H1 (cell line): Measurements from ENCODE around the gene CISH. TPM values are rescaled to one million over a fixed set of nuclear protein-coding genes. Genes with fewer than 3 reads are reported as not detected.

Source experiments
- CTCF ChIA-PET: fragments of 300-600 bp; sonication (Branson Sonifier 250); formaldehyde crosslinking; loops from one replicate; lab custom pipeline; 2021; ENCODE audit not compliant: partially characterized antibody; lab: Charles Lee
- POLR2A ChIA-PET: fragments of 300-600 bp; sonication (Branson Sonifier 250); formaldehyde crosslinking; loops from one replicate; lab custom pipeline; 2021; ENCODE audit warnings: inconsistent platforms; ENCODE audit not compliant: partially characterized antibody; lab: Charles Lee
- DNase-seq, 2 experiments: peaks; one replicate each; pipeline versions ENCODE4 v3.0.0 to v3.0.0-alpha.2; 2010 to 2022; ENCODE audit warnings: low spot score in 2 of 2, low read depth in 1 of 2, mixed read lengths in 1 of 2
- FAIRE-seq: peaks from 2 replicates; lab custom pipeline; 2011; peaks lifted over from hg19 to GRCh38; lab: Jason Lieb, UNC
- H2AFZ ChIP-seq: 2 replicates; pipeline ENCODE4 v1.8.1; 2012; ENCODE audit warnings: low read length, inconsistent platforms
- H2AK5ac ChIP-seq: 2 replicates; pipeline ENCODE4 v1.6.1; 2013; ENCODE audit warnings: low read depth, low read length
- H2BK120ac ChIP-seq: replicated peaks from 2 replicates; pipeline ENCODE3; 2013; ENCODE audit warnings: low read depth, low read length, inconsistent platforms
- H2BK12ac ChIP-seq: 2 replicates; pipeline ENCODE4 v1.6.1; 2013; ENCODE audit warnings: low read depth, low read length
- H2BK15ac ChIP-seq: 2 replicates; pipeline ENCODE4 v1.6.1; 2013; ENCODE audit warnings: low read length
- H2BK20ac ChIP-seq: 2 replicates; pipeline ENCODE4 v1.6.1; 2013; ENCODE audit warnings: low read length
- H2BK5ac ChIP-seq: 2 replicates; pipeline ENCODE4 v1.6.1; 2013; ENCODE audit warnings: low read depth, low read length
- H3K14ac ChIP-seq: 2 replicates; pipeline ENCODE4 v1.6.1; 2013; ENCODE audit warnings: inconsistent platforms; ENCODE audit not compliant: insufficient read length
- H3K18ac ChIP-seq: 2 replicates; pipeline ENCODE4 v1.6.1; 2013; ENCODE audit warnings: low read length; ENCODE audit errors: extremely low read depth
- H3K23ac ChIP-seq: 2 replicates; pipeline ENCODE4 v1.6.1; 2013; ENCODE audit warnings: inconsistent platforms; ENCODE audit not compliant: insufficient read length
- H3K23me2 ChIP-seq: 2 replicates; pipeline ENCODE4 v1.6.1; 2013; ENCODE audit warnings: low read depth, low read length
- H3K27ac ChIP-seq: 2 replicates; pipeline ENCODE4 v1.6.1; 2011; ENCODE audit warnings: low read depth, low read length, inconsistent platforms
- H3K27me3 ChIP-seq, 4 experiments: replicated peaks in 1 of 4; 1 replicate in 1 of 4; 2 replicates in 3 of 4; pipeline versions ENCODE4 v1.6.1 to v1.8.1; 2011 to 2013; ENCODE audit warnings: low read length in 3 of 4, mild to moderate bottlenecking in 3 of 4, inconsistent platforms in 2 of 4, mixed read lengths in 2 of 4, moderate library complexity in 1 of 4; ENCODE audit not compliant: control insufficient read depth in 3 of 4, insufficient read depth in 3 of 4; ENCODE audit errors: extremely low read depth in 1 of 4
- H3K36me3 ChIP-seq, 4 experiments: 2 replicates each; pipeline versions ENCODE4 v1.6.1 to v1.8.1; 2011 to 2013; ENCODE audit warnings: mild to moderate bottlenecking in 4 of 4, low read length in 3 of 4, moderate library complexity in 2 of 4, control low read depth in 1 of 4, inconsistent platforms in 1 of 4; ENCODE audit not compliant: insufficient read depth in 4 of 4, control insufficient read depth in 2 of 4
- H3K4ac ChIP-seq: replicated peaks from 2 replicates; pipeline ENCODE3; 2013; ENCODE audit warnings: low read length, low read depth, mixed read lengths, inconsistent platforms; ENCODE audit not compliant: insufficient read length
- H3K4me1 ChIP-seq, 4 experiments: replicated peaks in 1 of 4; 1 replicate in 1 of 4; 2 replicates in 3 of 4; pipeline versions ENCODE4 v1.6.1 to v1.8.1; 2011 to 2013; ENCODE audit warnings: low read length in 3 of 4, inconsistent platforms in 2 of 4, mixed read lengths in 1 of 4; ENCODE audit not compliant: insufficient read depth in 4 of 4, control insufficient read depth in 3 of 4
- H3K4me2 ChIP-seq, 2 experiments: 2 replicates each; pipeline versions ENCODE4 v1.6.1 to v1.8.1; 2011 to 2013; ENCODE audit warnings: low read depth in 2 of 2, low read length in 2 of 2, control low read depth in 1 of 2, inconsistent platforms in 1 of 2, mild to moderate bottlenecking in 1 of 2; ENCODE audit not compliant: insufficient read depth in 1 of 2
- H3K4me3 ChIP-seq, 4 experiments: fragments of 200-600, 300-600 bp in 1 of 4; sonication (generic), shearing (Covaris generic), sonication (Bioruptor Twin) in 1 of 4; 2 replicates each; pipeline versions ENCODE4 v1.5.1 to v1.8.1; 2011 to 2016; ENCODE audit warnings: low read length in 4 of 4, low read depth in 3 of 4, control low read depth in 2 of 4, inconsistent platforms in 2 of 4, mild to moderate bottlenecking in 2 of 4, mixed read lengths in 1 of 4, moderate library complexity in 1 of 4; ENCODE audit not compliant: insufficient read depth in 2 of 4; ENCODE audit errors: extremely low read depth in 1 of 4
- H3K56ac ChIP-seq: replicated peaks from 2 replicates; pipeline ENCODE3; 2013; ENCODE audit warnings: low read depth, mild to moderate bottlenecking, mixed read lengths, low read length, inconsistent platforms; ENCODE audit not compliant: insufficient read length
- H3K79me1 ChIP-seq: 2 replicates; pipeline ENCODE4 v1.6.1; 2013; ENCODE audit warnings: low read depth, low read length, control low read depth
- H3K79me2 ChIP-seq, 2 experiments: 2 replicates each; pipeline versions ENCODE4 v1.6.1 to v1.8.1; 2012 to 2013; ENCODE audit warnings: low read length in 2 of 2, mild to moderate bottlenecking in 2 of 2, inconsistent platforms in 1 of 2; ENCODE audit not compliant: insufficient read depth in 2 of 2, control insufficient read depth in 1 of 2
- H3K9ac ChIP-seq, 4 experiments: replicated peaks in 1 of 4; 1 replicate in 1 of 4; 2 replicates in 3 of 4; pipeline versions ENCODE4 v1.6.1 to v1.8.1; 2011 to 2013; ENCODE audit warnings: low read depth in 3 of 4, low read length in 3 of 4, control low read depth in 2 of 4, mild to moderate bottlenecking in 2 of 4, moderate library complexity in 2 of 4, inconsistent platforms in 1 of 4; ENCODE audit errors: extremely low read depth in 1 of 4
- H3K9me3 ChIP-seq, 2 experiments: 2 replicates each; pipeline versions ENCODE4 v1.6.1 to v1.8.1; 2012 to 2013; ENCODE audit warnings: mild to moderate bottlenecking in 2 of 2, moderate library complexity in 2 of 2, control low read depth in 1 of 2, inconsistent platforms in 1 of 2, low read depth in 1 of 2, low read length in 1 of 2, mixed read lengths in 1 of 2; ENCODE audit not compliant: insufficient read depth in 2 of 2
- H4K20me1 ChIP-seq, 2 experiments: replicated peaks in 1 of 2; 2 replicates each; pipeline versions ENCODE3 to v1.8.1; 2011 to 2013; ENCODE audit warnings: inconsistent platforms in 2 of 2, low read length in 2 of 2, mild to moderate bottlenecking in 1 of 2; ENCODE audit not compliant: insufficient read depth in 2 of 2, control insufficient read depth in 1 of 2
- H4K5ac ChIP-seq: 2 replicates; pipeline ENCODE4 v1.6.1; 2013; ENCODE audit warnings: low read length, low read depth, mixed read lengths, inconsistent platforms; ENCODE audit not compliant: insufficient read length
- H4K8ac ChIP-seq: 2 replicates; pipeline ENCODE4 v1.8.0; 2013; ENCODE audit warnings: mild to moderate bottlenecking, moderate library complexity, low read length, inconsistent platforms; ENCODE audit not compliant: insufficient read depth; ENCODE audit errors: extremely low read depth
- H4K91ac ChIP-seq: replicated peaks from 2 replicates; pipeline ENCODE3; 2013; ENCODE audit warnings: low read length, mixed read lengths, inconsistent platforms; ENCODE audit not compliant: insufficient read length
- CREB1 ChIP-seq: IDR thresholded peaks from 2 replicates; pipeline ENCODE4 v1.6.1; 2012; ENCODE audit warnings: inconsistent platforms
- POU5F1 ChIP-seq: IDR thresholded peaks from 2 replicates; pipeline ENCODE4 v1.6.1; 2011; ENCODE audit warnings: low read depth, mild to moderate bottlenecking, low read length, moderate library complexity
- RBBP5 ChIP-seq: IDR thresholded peaks from 2 replicates; pipeline ENCODE4 v1.7.1; 2012; ENCODE audit warnings: low read depth, mild to moderate bottlenecking, inconsistent platforms, low read length, moderate library complexity, borderline replicate concordance
- YY1 ChIP-seq: IDR thresholded peaks from 2 replicates; pipeline ENCODE4 v1.6.1; 2011; ENCODE audit warnings: low read depth, mild to moderate bottlenecking, low read length
- WGBS, 2 experiments: shearing (Covaris generic) in 1 of 2; methylation state at CpG; one replicate each; pipeline versions ENCODE4 v1.1.6 to v1.1.7; 2013 to 2015; ENCODE audit warnings: low lambda C conversion rate in 2 of 2, mixed read lengths in 2 of 2, inconsistent platforms in 1 of 2, low coverage in 1 of 2, missing lambda C conversion rate in 1 of 2; ENCODE audit not compliant: insufficient replicate concordance in 2 of 2, insufficient coverage in 1 of 2, insufficient read length in 1 of 2; ENCODE audit errors: extremely low coverage in 1 of 2, missing lambda C conversion rate in 1 of 2; 5-methylcytosine and 5-hydroxymethylcytosine counted together
- polyA plus RNA-seq, 7 experiments: library from polyadenylated mRNA; depleted of rRNA in 3 of 7; stranded (reverse) in 5 of 7; unstranded in 2 of 7; fragments of >200 nt in 5 of 7; fragments of 200-250 nt in 2 of 7; gene quantifications; 1 replicate in 5 of 7; 2 replicates in 1 of 7; 4 replicates in 1 of 7; pipeline versions ENCODE4 v1.2.1 to v1.2.3, GENCODE V29; 2011 to 2013; ENCODE audit warnings: missing spikeins in 2 of 7, mixed read lengths in 2 of 7
- total RNA-seq: library from RNA; stranded (reverse); fragmentation: NEBNext Ultra II Directional; extraction: Animal tissue kit (Norgen Biotek cat#: 25700); gene quantifications from 2 replicates; pipeline ENCODE4 v1.2.1, GENCODE V29; 2021

The CISH gene
- total and polyA plus RNA-seq, 2 of the 8 experiments (the other 6 are each of a cell fraction or from before 2014, with no cell fraction given), result 1.9 to 2.2 TPM

- peaks cover 0 to 15% of the 10 kb centered on the region in 2 experiments for H4K20me1 ChIP-seq
- H2BK20ac ChIP-seq, result no peak overlapping the region
- H2AK5ac ChIP-seq, result no peak overlapping the region
- H4K91ac ChIP-seq, result no peak overlapping the region
- FAIRE-seq, result no peak
- DNase-seq, result no peak
- no peaks in the 10 kb centered on the region for H3K79me1 ChIP-seq
- no peaks in the 10 kb centered on the region for H3K36me3 ChIP-seq
- H2BK12ac ChIP-seq, result 0 out of 2 replicates have a peak overlapping the region, but pooled peaks have one; percentile 50
- peaks cover 12 to 36% (median 32%) of the 10 kb centered on the region in 4 experiments; a peak in 6 of 7 replicates for H3K27me3 ChIP-seq
- peak overlapping the region in 1 of 4 experiments; percentile 11; a peak in 2 of 8 replicates for H3K4me3 ChIP-seq
- 96% methylated on average over 6 of the region's 6 CpGs; no CpG with 5 or more reads in 1 of the 2 experiments for WGBS, 2 experiments
- no peak overlapping the region for H2BK5ac ChIP-seq
- H3K9ac ChIP-seq, result no peak overlapping the region
- POLR2A ChIA-PET, result interaction anchor here (0.8 to 2.1 kb wide), 5 partner anchors 10 to 41 kb away, joined by 3 to 7 read pairs (median 3); partner anchors contain the start of gene HEMK1
- peak overlapping the region; percentile 68 to 82; a peak in 2 of 4 replicates for H3K4me2 ChIP-seq
- no peak overlapping the region for H3K56ac ChIP-seq
- no peak overlapping the region for H2BK120ac ChIP-seq
- CTCF ChIA-PET, result interaction anchor here (1.3 to 50.4 kb wide), 6 partner anchors 11 to 93 kb away, joined by 3 to 1262 read pairs (median 122); partner anchors contain the start of genes C3orf18, DOCK3 and HEMK1
- H2AFZ ChIP-seq, result no peak overlapping the region
- no peak overlapping the region for H3K4ac ChIP-seq
- H3K4me1 ChIP-seq, result peaks cover 0 to 12% (median 4%) of the 10 kb centered on the region in 4 experiments; a peak in 5 of 7 replicates
- H3K14ac ChIP-seq, result no peak overlapping the region
- H3K23me2 ChIP-seq, result peaks cover 4% of the 10 kb centered on the region; the same call in 1 of the 2 replicates
- TF ChIP-seq YY1 (no peak), POU5F1 (no peak), CREB1 (no peak), RBBP5 (no peak)
- TF ChIP-seq, all 59 proteins: peak for 0
- Histone ChIP-seq H4K8ac (no peak overlapping the region), H3K27ac (no peak overlapping the region), H3K18ac (no peak overlapping the region), H3K9me3 (no peaks in the 10 kb centered on the region), H3K79me2 (no peaks in the 10 kb centered on the region), H4K5ac (no peak overlapping the region), H3K23ac (no peak overlapping the region), H2BK15ac (no peak overlapping the region)
These were observed 1.2 kb downstream of the CISH start for GRCh38 chr3:50610181-50610971.
